ENCODE data around the gene TIMM10B.

Gene TIMM10B

DNA sequence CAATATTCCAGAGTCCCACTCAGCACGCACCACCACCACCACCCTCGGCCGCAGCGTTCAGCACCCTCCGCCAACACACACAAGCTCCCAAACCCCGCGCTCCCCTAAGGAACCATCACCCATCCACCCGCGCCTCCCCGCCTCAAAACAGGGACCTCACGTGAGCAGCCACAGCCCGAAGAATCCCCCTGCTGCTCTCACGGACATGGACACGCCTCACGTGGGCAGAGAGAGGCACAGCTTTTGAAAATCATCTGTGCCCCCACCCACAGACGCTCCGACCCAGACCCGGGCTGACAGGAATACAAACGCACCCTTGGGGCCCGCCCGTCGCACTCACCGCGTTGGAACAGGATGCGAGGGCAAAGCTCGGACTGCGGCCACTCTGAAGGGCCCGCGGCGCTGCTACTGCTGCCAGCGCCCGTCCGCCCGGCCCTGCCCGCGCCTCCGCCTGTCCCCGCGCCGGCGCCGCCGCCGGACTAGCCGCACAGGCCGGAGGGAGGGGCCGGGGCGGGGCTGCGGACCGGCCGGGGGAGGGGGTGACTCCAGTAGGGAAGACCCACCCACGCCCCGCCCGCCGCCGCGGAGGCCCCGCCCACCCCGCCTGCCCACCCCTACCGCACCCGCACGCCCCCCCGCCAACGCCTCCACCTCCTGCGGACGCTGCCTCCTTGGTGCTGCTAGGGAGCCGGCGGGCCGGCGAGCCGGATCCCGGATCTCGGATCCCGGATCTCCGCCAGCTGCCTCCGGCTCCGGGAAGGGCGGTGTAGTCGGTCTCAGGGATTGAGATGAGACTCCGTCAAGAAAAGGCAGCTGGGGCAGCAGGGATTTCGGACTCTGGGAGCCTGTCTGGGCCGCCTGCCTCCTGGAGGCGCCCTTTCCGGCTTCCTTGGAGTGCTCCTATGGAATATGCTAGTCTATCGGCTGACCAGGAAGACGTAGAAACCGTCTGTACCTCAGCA, 7.6 kb upstream of the TIMM10B start, which contains the start of gene TRIM3:
Gene TRIM3, minus strand, starts transcription at position 491 of the 962 bp plus-strand sequence. CDS start 8,246 bp downstream, outside the sequence.
- DNase-seq: peak; percentile 81

DNA sequence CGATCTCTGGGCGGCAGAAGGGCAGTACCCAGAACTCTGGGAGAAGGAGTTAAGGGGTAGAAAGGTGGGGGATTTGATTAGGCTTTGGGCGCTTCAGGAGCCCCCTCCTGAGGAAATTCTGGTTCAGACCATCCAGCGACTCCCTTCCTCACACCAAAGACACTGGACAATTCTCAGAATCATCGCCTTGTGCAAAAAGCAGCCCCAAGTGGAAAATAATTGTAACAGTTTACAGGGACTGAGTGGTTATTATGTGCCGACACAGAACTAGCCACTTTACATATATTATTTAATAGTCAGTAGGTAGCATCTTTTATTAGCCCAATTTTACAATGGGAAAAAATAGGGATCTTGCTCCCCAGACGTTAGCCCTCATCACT, 6.9 kb upstream of the TIMM10B start:
- DNase-seq: no peak

DNA sequence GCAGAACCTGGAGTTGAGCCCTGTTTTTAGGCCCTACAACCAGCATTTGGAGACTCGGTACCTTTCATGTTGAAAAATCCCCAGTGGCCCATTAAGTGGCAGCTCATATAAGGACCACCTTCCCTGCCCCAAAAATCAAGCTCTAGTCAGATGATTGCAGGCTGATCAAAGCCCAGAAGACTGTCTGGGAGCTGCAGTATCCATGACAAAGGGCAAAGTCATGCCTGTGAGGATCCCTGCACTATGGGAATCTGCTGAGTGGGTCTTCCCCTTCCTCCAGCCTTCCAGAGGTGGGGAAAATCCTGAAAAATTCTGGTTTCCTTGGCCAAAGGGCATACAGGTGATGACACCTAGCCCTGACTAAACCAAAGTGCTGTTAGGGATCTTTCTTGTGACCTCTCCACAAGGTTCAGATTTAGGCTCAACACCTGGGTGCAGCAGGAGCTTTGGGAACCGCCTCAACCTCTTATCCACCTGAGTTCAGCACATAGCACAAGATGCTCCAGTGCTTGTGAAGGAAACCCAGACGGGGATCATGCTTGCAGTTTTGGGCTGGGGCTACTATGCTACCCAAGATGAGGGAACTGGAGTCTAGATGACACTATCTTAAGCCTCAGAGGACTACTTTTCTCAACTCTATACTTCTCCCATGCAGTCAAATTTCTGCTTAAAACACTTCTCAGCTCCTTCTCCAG, 6.3 kb upstream of the TIMM10B start:
- DNase-seq: no peak

DNA sequence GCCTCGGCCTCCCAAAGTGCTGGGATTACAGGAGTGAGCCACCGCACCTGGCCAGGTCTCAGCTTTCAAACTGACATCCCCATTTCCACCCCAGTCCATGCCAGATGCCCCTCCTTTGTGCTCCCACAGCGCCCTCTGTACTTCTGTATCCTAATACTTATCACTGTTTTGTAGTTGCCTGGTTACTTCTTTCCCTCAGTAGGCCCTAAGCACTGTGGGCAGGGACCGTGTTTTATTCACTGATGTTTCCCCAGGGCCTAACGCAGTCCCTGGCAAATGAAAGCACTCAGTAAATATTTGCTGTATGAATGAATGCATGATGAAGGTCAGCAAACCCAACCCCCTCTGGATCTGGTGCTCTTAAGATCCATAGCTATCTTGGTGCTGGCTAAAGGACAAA, 5.4 kb upstream of the TIMM10B start:
- no peak for DNase-seq

DNA sequence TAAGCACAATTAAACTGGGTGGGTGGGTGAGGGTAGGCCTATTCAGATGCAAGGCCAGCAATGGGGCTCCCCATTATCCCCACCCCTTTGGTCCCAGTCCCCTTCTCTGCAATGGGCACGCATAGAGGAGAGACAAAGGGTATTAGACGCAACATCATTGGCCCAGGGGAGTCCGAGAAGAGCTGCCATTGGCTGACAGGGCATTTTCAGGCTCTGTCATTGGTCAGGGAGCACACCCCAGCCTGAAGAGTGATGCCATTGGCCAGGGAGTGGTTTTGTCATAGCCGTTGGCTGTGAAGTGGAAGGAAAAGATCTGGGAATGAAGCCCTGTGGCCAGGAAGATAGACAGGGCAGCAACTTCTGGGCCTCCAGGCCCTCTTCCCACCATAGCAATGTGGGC, 4.7 kb upstream of the TIMM10B start:
- no peak for DNase-seq

DNA sequence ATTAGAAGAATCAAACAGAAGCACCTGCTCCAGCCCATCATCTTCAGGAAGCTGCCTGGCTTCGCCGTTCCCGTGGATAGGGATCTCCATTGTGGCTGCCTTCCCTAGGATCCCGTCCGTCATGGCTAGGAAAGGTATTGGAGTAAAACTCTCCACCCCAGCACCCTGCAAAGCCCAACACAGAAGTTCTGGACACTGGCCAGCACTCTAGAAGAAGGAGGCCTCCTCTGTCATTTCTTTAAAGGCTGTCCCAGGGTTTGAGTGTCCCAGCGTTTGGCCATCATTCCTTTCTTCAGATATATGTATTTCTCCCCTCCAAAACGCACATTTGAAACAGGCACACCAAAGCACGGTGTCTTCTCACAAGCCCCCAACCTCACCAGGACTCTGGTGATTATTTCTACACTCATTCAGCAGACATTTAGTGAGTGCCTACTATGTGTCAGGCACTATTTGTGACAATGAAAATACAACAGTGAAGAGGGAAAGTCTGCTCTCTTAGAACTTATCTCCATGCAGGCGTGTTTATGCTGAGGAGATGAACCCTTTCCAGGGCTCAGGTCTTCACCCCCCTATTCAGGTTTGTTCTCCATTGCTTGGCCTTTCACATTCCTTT, 894 bp upstream of the TIMM10B start:
- no peak for DNase-seq

DNA sequence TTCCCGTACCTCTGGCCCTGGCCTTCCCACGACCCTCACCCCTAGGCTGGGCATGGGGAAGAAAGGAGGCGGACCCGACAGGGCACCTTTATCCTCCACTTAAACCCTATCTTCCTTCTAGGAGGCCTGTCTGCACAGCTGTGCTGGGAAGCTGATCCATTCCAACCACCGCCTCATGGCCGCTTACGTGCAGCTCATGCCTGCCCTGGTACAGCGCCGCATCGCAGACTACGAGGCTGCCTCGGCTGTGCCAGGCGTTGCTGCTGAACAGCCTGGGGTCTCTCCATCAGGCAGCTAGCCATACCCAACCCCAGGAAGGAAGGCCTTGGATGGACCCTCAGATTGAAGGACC, 599 bp downstream of the TIMM10B start:
- no peak for DNase-seq

DNA sequence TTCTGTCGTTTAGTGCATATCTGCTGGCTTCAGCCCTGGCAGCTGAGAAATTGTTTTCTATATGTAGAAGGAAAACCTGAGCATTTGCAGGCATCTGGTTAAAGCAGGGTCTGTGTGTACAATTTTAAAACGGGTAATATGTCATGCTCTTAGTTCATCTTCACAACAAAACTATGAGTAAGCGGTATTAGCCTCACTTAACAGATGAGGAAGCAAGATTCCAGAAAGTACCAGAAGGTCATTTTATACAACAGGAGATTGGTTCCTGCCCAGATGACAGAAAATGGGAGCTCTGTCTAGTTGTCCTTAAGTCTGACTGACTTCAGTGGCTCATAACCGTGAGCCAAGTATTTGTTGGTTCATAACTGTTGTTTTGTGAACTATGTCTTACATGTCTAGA, 1.1 kb downstream of the TIMM10B start:
- DNase-seq: no peak

DNA sequence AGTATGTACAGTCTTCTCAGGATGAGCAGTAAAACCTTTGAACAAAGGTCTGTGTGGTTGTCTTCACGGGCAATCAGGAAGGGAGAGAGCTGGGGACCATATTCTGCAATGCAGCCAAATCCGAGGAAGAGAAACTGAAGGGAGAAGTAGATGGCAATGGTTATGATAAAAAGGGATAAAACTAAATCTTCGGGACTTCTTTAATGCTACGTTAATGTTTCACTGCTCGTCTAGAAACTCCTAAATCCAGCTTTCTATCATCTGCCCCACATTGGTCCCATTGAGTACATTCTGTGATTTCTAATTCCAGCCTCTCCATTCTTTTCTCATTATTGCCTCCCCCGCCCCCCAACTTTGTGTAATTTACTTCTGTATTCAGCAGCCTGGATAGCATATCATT, 1.7 kb downstream of the TIMM10B start:
- DNase-seq: no peak

DNA sequence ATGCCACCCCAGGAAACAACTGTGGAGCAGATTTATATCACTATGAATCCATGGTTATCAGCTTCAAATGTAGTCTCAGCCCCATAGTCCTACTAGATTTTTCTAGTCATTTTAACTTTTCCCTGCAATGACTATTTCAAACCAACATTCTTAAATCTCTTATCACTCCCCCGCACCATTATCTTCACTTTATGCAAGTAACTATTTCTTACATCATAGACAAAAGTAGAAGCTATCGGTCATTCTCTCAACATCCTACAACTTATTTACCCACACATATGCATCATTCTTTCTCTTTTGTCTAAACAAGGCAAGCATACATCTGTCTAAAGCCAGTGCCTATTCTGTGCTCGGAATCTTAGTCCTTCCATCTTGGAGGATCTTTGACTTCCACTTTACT, 4.4 kb downstream of the TIMM10B start:
- no peak for DNase-seq

DNA sequence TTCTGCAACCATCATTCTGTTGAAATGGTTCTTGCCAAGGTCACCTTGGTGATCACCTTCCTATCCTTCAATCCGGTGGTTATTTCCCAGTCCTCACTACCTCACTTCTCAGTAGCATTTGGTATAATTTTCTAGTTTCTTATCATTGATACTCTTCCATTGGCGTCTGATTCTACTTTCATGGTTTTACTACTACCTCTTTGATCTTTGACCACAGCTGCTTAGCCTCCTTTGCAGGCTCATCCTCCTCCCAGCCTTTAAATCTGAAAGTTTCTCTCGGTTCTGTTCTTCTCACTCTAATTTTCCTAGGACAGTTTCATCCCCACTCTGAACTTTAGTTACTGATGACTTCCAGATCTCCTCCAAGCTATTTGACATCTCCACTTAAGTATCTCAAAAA, 5.0 kb downstream of the TIMM10B start:
- no peak for DNase-seq

DNA sequence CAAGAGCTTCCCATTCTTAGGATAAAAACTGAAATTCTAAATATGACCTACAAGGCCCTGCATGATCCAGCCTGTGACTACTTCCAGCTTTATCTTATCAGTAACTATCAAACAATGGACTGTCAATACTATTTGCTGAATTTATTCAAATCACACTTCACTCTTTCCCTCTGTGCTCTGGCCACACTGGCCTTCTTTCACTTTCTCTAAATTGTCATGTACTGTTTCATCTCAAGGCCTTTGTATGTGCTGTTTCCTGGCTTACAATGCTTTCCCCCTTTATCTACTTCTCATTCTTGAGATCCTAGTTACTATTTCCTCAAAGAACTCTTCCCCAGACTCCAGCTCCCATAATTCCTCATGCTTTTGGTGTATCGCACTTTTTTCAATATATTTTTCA, 5.6 kb downstream of the TIMM10B start:
- no peak for DNase-seq

DNA sequence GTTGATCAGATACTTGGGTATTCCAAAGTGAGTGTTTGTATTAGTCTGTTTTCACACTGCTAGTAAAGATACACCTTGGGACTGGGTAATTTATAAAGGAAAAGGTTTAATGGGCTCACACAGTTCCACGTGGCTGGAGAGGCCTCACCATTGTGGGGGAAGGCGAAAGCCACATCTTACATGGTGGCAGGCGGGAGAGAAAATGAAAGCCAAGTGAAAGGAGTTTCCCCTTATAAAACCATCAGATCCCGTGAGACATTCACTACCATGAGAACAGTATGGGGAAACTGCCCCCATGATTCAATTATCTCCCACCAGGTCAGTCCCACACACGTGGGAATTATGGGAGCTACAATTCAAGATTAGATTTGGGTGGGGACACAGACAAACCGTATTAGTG, 7.0 kb downstream of the TIMM10B start:
- no peak for DNase-seq

DNA sequence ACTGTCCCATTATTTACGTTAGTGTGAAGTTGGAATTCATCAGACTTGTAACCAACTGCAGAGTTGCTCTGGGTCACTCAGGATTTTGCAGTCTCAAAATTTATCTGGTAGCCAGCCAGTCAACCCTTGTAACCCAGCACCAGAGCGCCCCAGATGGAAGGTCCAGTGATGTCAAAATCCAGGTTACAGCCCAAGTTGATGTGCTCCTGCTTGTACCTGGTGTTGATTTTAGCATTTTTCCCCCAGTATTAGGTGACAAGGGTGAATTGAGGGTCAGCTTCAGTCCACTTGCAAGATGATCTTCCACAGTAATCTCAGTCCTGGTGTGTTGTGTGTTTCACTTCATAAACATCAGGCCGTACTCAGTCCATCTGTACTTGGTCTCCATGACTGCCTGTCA, 7.5 kb downstream of the TIMM10B start:
- no peak for DNase-seq

DNA sequence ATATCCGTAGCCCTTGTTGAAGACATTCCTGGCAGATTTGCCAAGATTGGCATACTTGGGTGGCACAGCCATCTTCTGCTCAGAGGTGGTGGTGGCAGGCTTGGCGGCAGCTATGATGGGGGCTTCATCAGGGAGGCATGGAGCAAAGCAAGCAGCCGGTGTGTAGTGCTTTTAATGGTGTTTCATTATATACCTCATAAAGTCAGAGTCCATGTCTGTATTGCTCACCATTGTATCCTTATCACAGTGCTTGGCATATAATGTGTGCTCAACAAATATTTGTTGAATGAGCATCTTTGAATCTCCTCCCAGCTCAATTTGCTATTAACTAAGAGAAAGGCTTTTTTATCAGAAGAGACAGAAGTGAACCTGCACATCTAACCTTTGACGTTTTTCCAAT, 8.0 kb downstream of the TIMM10B start:
- no peak for DNase-seq

DNA sequence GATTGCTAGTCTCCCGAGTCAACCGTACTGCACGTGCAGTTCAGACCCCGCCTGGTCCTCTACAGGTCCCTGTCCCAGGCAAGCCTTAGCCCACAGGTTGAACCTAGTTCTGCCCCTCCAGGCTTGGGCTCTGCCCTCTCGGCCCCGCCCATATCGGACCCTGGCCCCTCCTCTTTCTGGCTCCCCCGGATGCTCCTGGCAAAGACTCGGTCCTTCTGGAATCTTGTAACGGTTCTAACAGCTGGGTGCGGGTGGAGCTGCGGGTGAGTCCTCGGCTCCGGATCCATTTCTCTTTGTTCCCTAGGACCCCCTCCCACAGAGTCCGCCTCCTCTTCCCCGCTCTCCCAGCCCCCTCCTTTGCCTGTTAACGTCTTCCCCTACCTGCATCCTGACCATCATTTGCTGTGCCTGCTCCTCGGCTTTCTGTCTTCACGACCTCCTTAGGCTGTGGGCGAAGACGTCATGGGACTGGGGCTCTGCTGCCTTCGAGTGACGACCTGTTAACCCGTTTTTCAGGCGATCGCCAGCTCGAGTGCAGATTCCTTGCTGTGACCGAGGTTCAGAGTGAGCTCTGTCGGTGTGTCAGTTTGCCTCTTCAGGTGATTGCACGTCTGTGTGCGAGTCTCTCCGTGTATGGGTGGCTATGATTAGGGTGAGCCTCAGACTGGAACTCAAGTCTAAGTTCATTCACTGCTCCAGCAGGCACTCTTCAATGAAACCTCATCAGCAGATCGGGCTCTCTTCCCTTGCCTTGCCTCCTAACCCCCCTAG, 16.0 kb downstream of the TIMM10B start, which contains the start of gene DNHD1:
Gene DNHD1, plus strand, starts transcription at position 212 of the 771 bp plus-strand sequence. CDS start 936 bp downstream, outside the sequence.
- no peak for DNase-seq

DNA sequence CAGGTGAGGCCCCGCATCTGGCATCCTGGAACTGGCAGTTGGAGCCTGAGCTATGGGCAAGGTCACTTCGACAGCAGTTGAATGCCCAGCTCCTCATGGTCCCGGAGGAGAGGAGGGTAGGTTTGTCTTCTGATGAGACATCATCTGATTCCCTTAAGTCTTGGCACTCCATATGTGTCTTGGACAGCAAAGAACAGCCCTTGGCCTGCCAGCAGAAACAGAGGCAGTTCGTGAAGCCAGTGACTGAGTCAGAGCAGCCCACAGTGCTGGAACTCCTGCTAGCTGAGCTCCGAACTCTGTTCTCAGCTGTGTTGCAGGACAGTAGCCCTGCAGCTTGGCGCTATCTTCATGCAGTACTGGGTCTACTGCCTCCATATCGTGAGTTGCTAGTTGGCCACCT, 16.8 kb downstream of the TIMM10B start:
- DNase-seq: no peak

DNA sequence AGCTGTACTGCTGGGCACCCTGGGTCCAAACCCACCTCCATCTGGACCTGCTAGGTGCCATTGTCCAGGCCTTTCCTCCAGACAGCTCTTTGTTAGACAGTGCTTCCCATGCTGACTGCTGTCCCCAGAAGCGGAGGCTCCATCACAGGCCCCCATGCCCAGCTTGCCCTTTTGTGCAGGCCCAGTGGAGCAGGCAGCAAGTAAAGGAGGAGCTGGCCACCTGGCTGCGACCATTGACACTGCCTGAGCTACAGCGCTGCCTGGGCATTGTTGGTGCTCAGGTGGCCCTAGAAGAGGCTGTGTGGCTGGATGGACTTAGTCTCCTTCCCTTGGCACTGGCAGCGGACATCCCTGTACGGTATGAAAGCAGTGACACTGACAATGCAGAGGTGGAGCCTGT, 17.2 kb downstream of the TIMM10B start:
- no peak for DNase-seq

DNA sequence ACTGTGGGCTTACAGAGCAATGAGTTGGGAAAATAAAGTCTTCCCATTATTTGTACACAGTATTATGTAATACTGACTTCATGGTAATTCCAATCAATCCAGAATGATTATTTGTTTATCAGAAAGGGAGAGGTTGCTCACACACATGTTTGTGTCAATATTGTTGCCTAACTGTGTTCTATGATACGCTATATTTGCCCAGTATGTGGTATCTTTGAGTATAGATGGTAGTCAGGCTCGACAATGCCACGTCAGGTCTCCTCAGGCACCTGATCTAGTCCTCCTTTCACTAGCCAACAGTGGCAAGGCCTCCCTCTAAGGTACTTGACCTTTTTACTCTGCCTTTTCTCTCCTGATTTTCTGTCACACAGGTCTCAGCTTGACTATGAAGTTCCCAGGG, 21.1 kb downstream of the TIMM10B start:
- no peak for DNase-seq

DNA sequence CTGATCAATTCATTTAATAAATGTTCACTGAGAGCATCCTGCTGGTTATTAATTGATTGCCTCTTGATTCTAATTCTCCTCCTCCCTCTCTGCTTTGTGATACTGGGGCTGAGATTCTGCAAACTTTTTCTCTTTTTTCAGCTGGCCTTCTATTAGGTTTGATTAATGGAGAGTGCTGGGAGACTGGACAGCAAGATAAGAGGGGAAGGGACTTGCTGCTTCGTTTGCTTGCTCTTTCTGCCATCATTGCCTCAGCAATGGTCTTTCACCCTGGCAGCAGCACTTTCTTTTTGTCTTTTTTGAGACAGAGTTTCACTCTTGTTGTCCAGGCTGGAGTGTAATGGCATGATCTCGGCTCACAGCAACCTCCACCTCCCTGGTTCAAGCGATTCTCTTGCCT, 22.9 kb downstream of the TIMM10B start:
- no peak for DNase-seq

DNA sequence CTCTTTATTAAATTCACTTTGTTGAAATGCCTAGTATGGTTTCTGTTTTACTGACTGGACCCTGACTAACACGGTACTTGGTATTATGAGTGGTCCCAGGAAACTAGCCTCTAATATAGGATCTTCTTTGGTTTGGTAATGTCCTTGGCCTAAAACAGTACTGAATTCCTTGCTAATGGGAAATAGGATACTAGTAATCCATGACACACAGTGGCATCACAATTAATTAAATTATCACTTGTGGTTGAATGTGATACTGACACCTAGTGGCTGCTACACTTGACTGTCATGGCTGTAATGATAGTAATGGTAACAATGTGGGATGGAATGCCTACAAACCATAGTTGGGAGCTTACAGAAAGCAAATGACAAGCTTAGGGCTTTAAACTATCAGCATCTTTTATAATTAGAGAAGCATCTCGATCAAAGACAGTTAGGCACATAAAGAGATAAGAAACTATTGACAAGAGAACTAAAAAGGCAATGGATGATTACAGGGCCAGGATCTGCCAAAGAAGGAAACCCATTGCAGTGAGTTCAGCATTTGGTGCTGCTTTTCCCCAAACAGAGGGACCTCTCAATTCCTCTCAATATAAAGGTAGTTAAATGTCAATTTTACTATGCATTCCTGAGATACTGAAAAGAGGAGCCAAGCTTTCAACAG, 24.4 kb downstream of the TIMM10B start:
- peak; percentile 53 for DNase-seq

DNA sequence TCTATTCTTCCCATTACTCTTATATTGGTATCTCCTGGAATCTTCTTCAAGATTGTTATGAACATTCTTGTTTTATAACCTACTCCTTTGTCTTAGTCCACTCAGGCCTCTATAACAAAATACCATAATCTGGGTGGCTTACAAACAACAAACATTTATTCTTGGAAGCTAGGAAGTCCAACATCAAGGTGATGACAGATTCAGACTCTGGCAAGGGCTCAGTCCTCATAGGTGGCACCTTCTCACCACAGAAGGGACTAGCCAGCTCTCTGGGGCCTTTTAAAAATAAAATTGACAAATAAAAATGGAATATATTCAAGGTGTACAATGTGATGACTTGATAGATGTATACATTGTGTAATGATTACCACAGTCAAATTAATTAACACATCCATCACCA, 35.6 kb downstream of the TIMM10B start:
- no peak for DNase-seq
